GM04504 (cell line): ENCODE results near the gene CARHSP1.
A peak's percentile ranks its signal among the peaks of the same experiment; 100 is the strongest.
"Not testable (repeated sequence)": the region's sequence is repeated elsewhere in the genome, so short reads cannot be mapped to it uniquely, and the experiment has no call there.

Experiments used
- DNase-seq: peaks from one replicate; pipeline ENCODE4 v3.0.0-alpha.2; 2012; ENCODE audit warnings: low read depth

The CARHSP1 gene

DNA sequence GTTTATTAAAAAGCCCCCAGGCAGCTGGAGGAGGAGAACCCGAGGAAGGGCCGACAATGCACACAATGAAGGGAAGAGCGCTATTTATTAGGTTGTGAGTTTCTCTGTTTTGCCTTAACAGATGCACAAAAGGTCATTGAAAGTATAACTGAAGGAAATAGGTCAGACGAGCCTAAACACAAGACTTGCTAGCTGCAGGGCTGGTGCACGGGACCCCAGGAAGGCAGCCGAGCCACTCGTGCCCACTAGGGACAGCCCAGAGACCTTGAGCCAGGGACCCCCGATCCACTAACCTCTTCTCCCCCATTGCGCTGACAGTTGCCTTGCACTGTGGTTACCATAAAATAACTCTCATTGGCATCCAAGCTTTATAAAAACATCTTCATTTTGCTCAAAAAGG is 24.6 kb upstream of the CARHSP1 start:
- no peak for DNase-seq

GRCh38 chr16:8892101-8892575 is 23.3 kb upstream of the CARHSP1 start:
- DNase-seq: no peak

DNA sequence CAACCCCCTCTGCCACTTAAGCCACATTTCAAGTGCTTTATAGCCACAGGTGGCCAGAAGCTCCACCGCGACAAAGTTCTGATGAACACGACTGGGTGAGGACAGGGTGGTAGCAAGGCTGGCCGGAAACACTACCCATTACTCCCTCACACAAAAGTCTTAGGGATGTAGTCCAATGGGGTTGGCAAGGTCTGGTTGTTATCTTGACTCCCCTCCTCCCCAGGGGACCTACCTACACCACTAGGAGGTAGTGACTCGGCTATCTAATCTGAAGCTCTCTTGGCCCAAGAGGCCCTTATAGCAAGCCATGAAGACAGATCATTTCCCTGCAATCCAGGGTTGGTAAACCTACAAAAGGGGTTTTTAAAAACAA is 21.7 kb upstream of the CARHSP1 start:
- no peak for DNase-seq

- DNase-seq: no peak
Observed at GRCh38 chr16:8889893-8890548, 21.2 kb upstream of the CARHSP1 start.

- DNase-seq: no peak
Observed at GRCh38 chr16:8888951-8889892, 20.4 kb upstream of the CARHSP1 start.

GRCh38 chr16:8887952-8888560 is 19.2 kb upstream of the CARHSP1 start:
- peak; percentile 81 for DNase-seq

GRCh38 chr16:8887431-8887765 is 18.6 kb upstream of the CARHSP1 start:
- no peak for DNase-seq

- DNase-seq: no peak
Observed at GRCh38 chr16:8886593-8887430, 18.0 kb upstream of the CARHSP1 start.

GRCh38 chr16:8885674-8886592 is 17.1 kb upstream of the CARHSP1 start:
- no peak for DNase-seq

GRCh38 chr16:8882725-8883377 is 14.0 kb upstream of the CARHSP1 start:
- DNase-seq: no peak

- no peak for DNase-seq
Observed at GRCh38 chr16:8882041-8882617, 13.3 kb upstream of the CARHSP1 start, which contains the start of gene LITAFD. LITAFD (plus strand) TSS chr16:8882351; CDS start chr16:8884356, 2,005 bp downstream.

DNA sequence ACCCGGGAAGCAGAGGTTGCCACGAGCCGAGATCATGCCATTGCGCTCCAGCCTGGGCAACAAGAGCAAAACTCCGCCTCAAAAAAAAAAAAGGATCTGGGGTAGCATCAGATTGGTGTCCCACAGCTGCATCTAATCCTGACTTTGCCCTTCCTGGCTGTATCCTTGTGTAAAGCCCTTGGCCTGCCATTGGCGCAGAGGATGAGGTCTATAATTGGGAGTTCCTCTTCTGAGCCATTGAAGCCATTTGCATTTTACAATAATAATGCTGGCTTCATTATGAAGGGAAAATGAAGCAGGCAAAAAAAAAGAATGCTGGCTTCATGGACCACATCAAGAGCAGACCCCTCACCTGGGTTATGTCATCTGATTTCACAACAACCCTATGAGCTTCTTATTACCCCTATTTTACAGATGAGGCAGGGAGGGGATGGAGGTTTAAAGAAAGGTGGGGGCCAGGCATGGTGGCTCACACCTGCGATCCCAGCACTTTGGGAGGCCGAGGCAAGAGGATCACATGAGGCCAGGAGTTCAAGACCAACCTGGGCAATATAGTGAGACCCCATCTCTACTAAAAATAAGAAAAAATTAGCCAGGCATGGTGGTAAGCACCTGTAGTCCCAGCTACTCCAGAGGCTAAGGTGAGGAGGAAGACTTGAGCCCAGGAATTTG is 12.2 kb upstream of the CARHSP1 start:
- no peak for DNase-seq

DNA sequence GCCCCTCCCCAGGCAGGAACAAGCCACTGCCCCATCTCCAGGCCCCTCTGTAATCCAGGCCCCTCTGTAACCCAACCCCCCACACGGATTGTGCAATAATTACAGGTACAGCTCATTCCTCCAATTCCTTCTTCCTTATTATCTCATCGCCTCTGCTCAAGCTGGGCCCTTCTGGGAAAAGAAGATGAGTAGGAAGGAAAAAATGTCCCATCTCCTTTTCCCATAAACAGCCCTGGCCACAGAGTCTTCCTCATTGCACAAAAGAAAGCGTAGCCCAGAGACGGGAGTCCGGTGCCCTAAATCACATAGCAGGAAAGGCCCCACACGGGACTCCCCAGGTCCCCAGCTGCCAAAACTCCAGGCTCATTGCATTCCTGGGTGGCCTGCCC is 9.7 kb upstream of the CARHSP1 start:
- peak; percentile 71 for DNase-seq

- DNase-seq: no peak
Observed at GRCh38 chr16:8877894-8878522, 9.2 kb upstream of the CARHSP1 start.

- not testable (repeated sequence) for DNase-seq
Observed at GRCh38 chr16:8875317-8875716, 6.5 kb upstream of the CARHSP1 start.

GRCh38 chr16:8874388-8874787 is 5.6 kb upstream of the CARHSP1 start:
- DNase-seq: no peak

DNA sequence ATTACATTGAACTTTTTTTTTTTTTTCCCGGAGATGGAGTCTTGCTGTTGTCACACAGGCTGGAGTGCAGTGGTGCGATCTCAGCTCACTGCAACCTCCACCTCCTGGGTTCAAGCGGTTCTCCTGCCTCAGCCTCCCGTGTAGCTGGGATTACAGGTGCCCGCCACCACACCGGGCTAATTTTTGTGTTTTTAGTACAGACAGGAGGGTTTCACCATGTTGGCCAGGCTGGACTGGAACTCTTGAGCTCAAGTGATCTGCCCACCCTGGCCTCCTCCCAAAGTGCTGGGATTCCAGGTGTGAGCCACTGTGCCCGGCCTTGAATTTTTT is 5.0 kb upstream of the CARHSP1 start:
- not testable (repeated sequence) for DNase-seq

- DNase-seq: no peak
Observed at GRCh38 chr16:8872967-8873865, 4.4 kb upstream of the CARHSP1 start.
